Caco-2 (cell line): ENCODE data around the gene RAPGEF1. TPM values are rescaled to one million over a fixed set of nuclear protein-coding genes. Genes with fewer than 3 reads are reported as not detected.

Experiments used
- BruUV-seq: library from RNA; stranded (reverse); fragments of 400-500 nt; replicated peaks from 2 replicates; lab custom pipeline; 2021; lab: Mats Ljungman, UMichigan
- CTCF ChIA-PET: fragments of 300-600 bp; sonication (Branson Sonifier 250); formaldehyde crosslinking; loops from one replicate; lab custom pipeline; 2022; ENCODE audit warnings: antibody characterized with exemption; lab: Charles Lee
- POLR2A ChIA-PET: fragments of 300-600 bp; sonication (Branson Sonifier 250); formaldehyde crosslinking; loops from one replicate; lab custom pipeline; 2022; ENCODE audit warnings: antibody characterized with exemption; lab: Charles Lee
- DNase-seq, 2 experiments: peaks; one replicate each; pipeline versions ENCODE4 v3.0.0 to v3.0.0-alpha.2; 2020 to 2022
- H3K27me3 ChIP-seq: replicated peaks from 2 replicates; pipeline ENCODE4 v1.6.0; 2011; ENCODE audit warnings: low read length; ENCODE audit not compliant: control insufficient read depth, insufficient read depth
- H3K36me3 ChIP-seq: 2 replicates; pipeline ENCODE4 v1.5.1; 2011; ENCODE audit warnings: low read length; ENCODE audit not compliant: control insufficient read depth, insufficient read depth
- H3K4me1 ChIP-seq: fragments of 250-450 bp; sonication (Bioruptor Pico); 2 replicates; pipeline ENCODE4 v1.5.1; 2020; ENCODE audit warnings: mild to moderate bottlenecking
- H3K4me3 ChIP-seq: 2 replicates; pipeline ENCODE4 v1.5.1; 2011; ENCODE audit warnings: low read depth, mild to moderate bottlenecking, control low read depth, low read length
- H3K9me3 ChIP-seq: fragments of 250-450 bp; sonication (Bioruptor Pico); 2 replicates; pipeline ENCODE4 v1.5.1; 2020; ENCODE audit warnings: mild to moderate bottlenecking, moderate library complexity
- H3K27ac Mint-ChIP-seq: one replicate; pipeline ENCODE4 v1.8.0; 2022; ENCODE audit warnings: mixed read lengths; ENCODE audit not compliant: unreplicated experiment
- H3K27me3 Mint-ChIP-seq: one replicate; pipeline ENCODE4 v1.8.0; 2022; ENCODE audit warnings: mixed read lengths; ENCODE audit not compliant: insufficient read depth, unreplicated experiment
- H3K36me3 Mint-ChIP-seq: one replicate; pipeline ENCODE4 v1.8.0; 2022; ENCODE audit warnings: mild to moderate bottlenecking, mixed read lengths; ENCODE audit not compliant: insufficient read depth, unreplicated experiment
- H3K4me1 Mint-ChIP-seq: one replicate; pipeline ENCODE4 v1.8.0; 2022; ENCODE audit warnings: low read depth, mixed read lengths; ENCODE audit not compliant: unreplicated experiment
- H3K4me3 Mint-ChIP-seq: one replicate; pipeline ENCODE4 v1.8.0; 2022; ENCODE audit warnings: mild to moderate bottlenecking, moderate library complexity, mixed read lengths; ENCODE audit not compliant: unreplicated experiment
- H3K9me3 Mint-ChIP-seq: one replicate; pipeline ENCODE4 v1.8.0; 2022; ENCODE audit warnings: mixed read lengths; ENCODE audit not compliant: unreplicated experiment
- intact Hi-C: fragments of 100-400 bp; cut with micrococcal nuclease; formaldehyde crosslinking; loops from one replicate; pipeline ENCODE4 v1.10.0; 2022; ENCODE audit not compliant: unreplicated experiment
- total RNA-seq: library from RNA; stranded (reverse); gene quantifications from 2 replicates; pipeline ENCODE4 v1.2.3, GENCODE V29; 2022
- TF ChIP-seq, protein P1 (sequence below), 2 experiments: fragments of 200-600 bp in 1 of 2; IDR thresholded peaks; 1 replicate in 1 of 2; 2 replicates in 1 of 2; pipeline versions ENCODE4 v1.5.1 to v1.8.0; 2011 to 2022; ENCODE audit warnings: antibody characterized with exemption in 1 of 2, control low read depth in 1 of 2, inconsistent platforms in 1 of 2, low read depth in 1 of 2, low read length in 1 of 2, mild to moderate bottlenecking in 1 of 2, moderate library complexity in 1 of 2; ENCODE audit not compliant: insufficient read depth in 1 of 2, severe bottlenecking in 1 of 2, unreplicated experiment in 1 of 2

Gene RAPGEF1
- total RNA-seq, 1 experiment from 2014 or later, result 75.4 TPM

DNA sequence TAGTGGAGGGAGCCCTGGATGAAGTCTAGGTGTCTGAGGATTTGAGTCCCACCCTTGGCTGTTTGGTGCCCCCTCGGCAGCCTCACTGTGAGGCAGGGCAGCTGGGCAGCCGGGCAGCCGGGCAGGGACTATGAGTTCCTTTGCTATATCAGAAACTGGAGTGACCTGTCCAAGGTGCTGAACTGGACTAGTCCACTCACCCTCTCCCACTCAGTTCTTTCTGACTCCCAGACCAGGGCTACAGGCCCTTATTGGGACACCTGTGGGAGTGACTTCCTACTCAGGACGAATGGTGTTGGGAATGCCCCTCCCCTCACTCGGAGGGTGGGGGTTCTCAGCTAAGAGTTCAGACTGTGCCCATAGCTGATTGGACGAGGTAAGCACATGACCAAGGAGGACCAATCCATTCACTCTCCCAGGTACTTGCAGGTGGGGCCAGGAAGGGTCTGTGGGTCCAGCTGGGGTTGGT is 34.1 kb upstream of the RAPGEF1 start:
- CTCF ChIA-PET, result no interaction called here
- Histone ChIP-seq H3K9me3 (no peaks in the 10 kb centered on the region), H3K27me3 (no peaks in the 10 kb centered on the region), H3K36me3 (no peaks in the 10 kb centered on the region), H3K4me1 (no peaks in the 10 kb centered on the region), H3K4me3 (no peak overlapping the region)
- Mint-ChIP-seq H3K36me3 (no peaks in the 10 kb centered on the region), H3K4me1 (no peaks in the 10 kb centered on the region), H3K27ac (no peak overlapping the region), H3K4me3 (no peak overlapping the region), H3K9me3 (no peaks in the 10 kb centered on the region), H3K27me3 (peaks cover 18% of the 10 kb centered on the region)
- POLR2A ChIA-PET, result no interaction called here
- intact Hi-C loops, result loop anchor here (1.0 kb wide), 1 partner anchor 25 kb away; no protein-coding TSS in a partner anchor
- no TSS peak for BruUV-seq
- peak; percentile 70 to 75 for DNase-seq
- TF ChIP-seq, protein P1, sequence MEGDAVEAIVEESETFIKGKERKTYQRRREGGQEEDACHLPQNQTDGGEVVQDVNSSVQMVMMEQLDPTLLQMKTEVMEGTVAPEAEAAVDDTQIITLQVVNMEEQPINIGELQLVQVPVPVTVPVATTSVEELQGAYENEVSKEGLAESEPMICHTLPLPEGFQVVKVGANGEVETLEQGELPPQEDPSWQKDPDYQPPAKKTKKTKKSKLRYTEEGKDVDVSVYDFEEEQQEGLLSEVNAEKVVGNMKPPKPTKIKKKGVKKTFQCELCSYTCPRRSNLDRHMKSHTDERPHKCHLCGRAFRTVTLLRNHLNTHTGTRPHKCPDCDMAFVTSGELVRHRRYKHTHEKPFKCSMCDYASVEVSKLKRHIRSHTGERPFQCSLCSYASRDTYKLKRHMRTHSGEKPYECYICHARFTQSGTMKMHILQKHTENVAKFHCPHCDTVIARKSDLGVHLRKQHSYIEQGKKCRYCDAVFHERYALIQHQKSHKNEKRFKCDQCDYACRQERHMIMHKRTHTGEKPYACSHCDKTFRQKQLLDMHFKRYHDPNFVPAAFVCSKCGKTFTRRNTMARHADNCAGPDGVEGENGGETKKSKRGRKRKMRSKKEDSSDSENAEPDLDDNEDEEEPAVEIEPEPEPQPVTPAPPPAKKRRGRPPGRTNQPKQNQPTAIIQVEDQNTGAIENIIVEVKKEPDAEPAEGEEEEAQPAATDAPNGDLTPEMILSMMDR (IDR thresholded peaks at IDR 0.05; ENCODE audit: insufficient read depth in 1 of 2, low read depth in 1 of 2, low read length in 1 of 2, severe bottlenecking in 1 of 2, unreplicated experiment in 1 of 2), result no peak

DNA sequence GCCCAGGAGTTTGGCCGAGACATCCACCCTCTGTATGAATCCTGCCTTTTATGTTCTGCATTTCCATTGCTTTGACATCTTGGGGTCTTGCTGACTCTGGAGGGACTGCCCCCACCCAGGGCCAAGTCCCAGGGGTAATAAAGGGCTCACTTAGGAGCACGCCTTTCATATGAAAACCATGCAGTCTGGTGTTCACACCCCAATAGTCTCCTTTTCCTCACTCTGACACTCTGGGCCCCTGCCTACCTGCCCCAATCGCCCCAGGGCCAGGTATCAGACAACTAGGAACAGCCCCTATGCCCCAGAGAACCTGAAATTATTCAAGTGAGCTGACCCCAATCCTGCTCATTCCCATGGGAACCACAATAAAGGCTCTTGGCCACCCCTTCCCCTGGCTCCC is 33.1 kb upstream of the RAPGEF1 start:
- H3K36me3 ChIP-seq, result no peaks in the 10 kb centered on the region
- no peaks in the 10 kb centered on the region for H3K4me1 Mint-ChIP-seq
- ChIA-PET CTCF (no interaction called here), POLR2A (no interaction called here)
- intact Hi-C loops, result no loop called here
- no peak overlapping the region for H3K27ac Mint-ChIP-seq
- H3K9me3 Mint-ChIP-seq, result no peaks in the 10 kb centered on the region
- no peaks in the 10 kb centered on the region for H3K9me3 ChIP-seq
- TF ChIP-seq, protein P1 (IDR thresholded peaks at IDR 0.05; ENCODE audit: insufficient read depth in 1 of 2, low read depth in 1 of 2, low read length in 1 of 2, severe bottlenecking in 1 of 2, unreplicated experiment in 1 of 2), result no peak
- BruUV-seq, result no TSS peak
- no peaks in the 10 kb centered on the region for H3K4me1 ChIP-seq
- no peaks in the 10 kb centered on the region for H3K27me3 ChIP-seq
- H3K36me3 Mint-ChIP-seq, result no peaks in the 10 kb centered on the region
- H3K4me3 ChIP-seq, result no peak overlapping the region
- peaks cover 21% of the 10 kb centered on the region for H3K27me3 Mint-ChIP-seq
- H3K4me3 Mint-ChIP-seq, result no peak overlapping the region
- DNase-seq, result no peak

DNA sequence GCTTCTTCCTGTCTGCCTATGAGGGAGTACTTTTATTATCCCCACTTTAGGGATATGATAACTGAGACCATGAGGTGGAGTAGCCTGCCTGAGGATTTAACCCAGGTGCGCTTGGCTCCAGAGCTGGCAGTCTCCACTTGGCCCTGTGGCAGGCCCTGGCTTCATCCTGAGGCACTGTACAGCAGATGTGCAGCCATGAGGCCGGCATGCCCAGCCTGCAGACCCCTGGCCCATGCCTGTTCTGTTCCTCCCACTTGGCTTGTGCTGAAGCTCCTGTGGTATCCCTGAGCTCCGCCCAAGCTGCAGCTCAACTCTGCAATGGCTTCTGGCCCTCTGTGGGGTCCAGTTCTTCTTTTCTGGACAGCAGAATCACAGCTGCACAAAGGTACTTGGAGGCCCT is 31.8 kb upstream of the RAPGEF1 start:
- Mint-ChIP-seq H3K4me1 (no peaks in the 10 kb centered on the region), H3K9me3 (no peaks in the 10 kb centered on the region), H3K27ac (no peak overlapping the region), H3K27me3 (peaks cover 21% of the 10 kb centered on the region), H3K36me3 (no peaks in the 10 kb centered on the region), H3K4me3 (no peak overlapping the region)
- H3K9me3 ChIP-seq, result no peaks in the 10 kb centered on the region
- TF ChIP-seq, protein P1 (IDR thresholded peaks at IDR 0.05; ENCODE audit: insufficient read depth in 1 of 2, low read depth in 1 of 2, low read length in 1 of 2, severe bottlenecking in 1 of 2, unreplicated experiment in 1 of 2), result no peak
- no peak overlapping the region for H3K4me3 ChIP-seq
- no peak for DNase-seq
- BruUV-seq, result no TSS peak
- no peaks in the 10 kb centered on the region for H3K36me3 ChIP-seq
- intact Hi-C loops, result no loop called here
- ChIA-PET POLR2A (no interaction called here), CTCF (interaction anchor here (0.7 to 0.9 kb wide), 2 partner anchors 45 to 595 kb away, joined by 3 to 6 read pairs; no protein-coding TSS in a partner anchor)
- H3K27me3 ChIP-seq, result no peaks in the 10 kb centered on the region
- H3K4me1 ChIP-seq, result no peaks in the 10 kb centered on the region
